ENCODE data around the gene MAN1B1.
A peak's percentile ranks its signal among the peaks of the same experiment; 100 is the strongest.

The MAN1B1 gene

GRCh38 chr9:137076636-137077009 is 10.2 kb upstream of the MAN1B1 start:
- Histone ChIP-seq H4K91ac (ENCODE audit: low read depth, low read length) (peak overlapping the region; percentile 7), H3K79me1 (ENCODE audit: low read length) (peaks cover 3% of the 10 kb centered on the region), H3K27ac (ENCODE audit: low read depth, low read length) (no peak overlapping the region), H3K4me1 (ENCODE audit: control insufficient read depth in 1 of 2, insufficient read depth in 2 of 2, low read length in 2 of 2) (peaks cover 10 to 14% of the 10 kb centered on the region in 2 experiments), H4K8ac (ENCODE audit: low read depth, low read length) (no peak overlapping the region), H3K4ac (ENCODE audit: low read depth, low read length) (no peak overlapping the region), H2BK12ac (ENCODE audit: low read length) (no peak overlapping the region), H3K4me3 (ENCODE audit: low read depth, low read length) (no peak overlapping the region), H2AK5ac (ENCODE audit: low read length) (no peak overlapping the region), H4K12ac (ENCODE audit: low read depth, low read length) (no peak overlapping the region), H3K79me2 (ENCODE audit: control insufficient read depth, insufficient read depth, low read length, poor library complexity) (no peaks in the 10 kb centered on the region), H2BK5ac (ENCODE audit: low read depth, low read length, poor library complexity) (no peak overlapping the region), H3K9me3 (ENCODE audit: insufficient read depth, low read depth, low read length) (peaks cover 6% of the 10 kb centered on the region), H3K9ac (ENCODE audit: low read length) (no peak overlapping the region), H3K18ac (ENCODE audit: low read length) (no peak overlapping the region), H3K4me2 (ENCODE audit: low read length) (peak overlapping the region; percentile 39), H3K27me3 (ENCODE audit: insufficient read depth, low read length) (peaks cover 22% of the 10 kb centered on the region), H2BK120ac (ENCODE audit: insufficient read depth, low read length, poor library complexity) (no peak overlapping the region), H2AFZ (ENCODE audit: insufficient read depth, low read length, poor library complexity) (no peak overlapping the region), H3K36me3 (ENCODE audit: control insufficient read depth in 1 of 2, insufficient read depth in 2 of 2, low read length in 2 of 2) (peaks cover 0 to 2% of the 10 kb centered on the region in 2 experiments), H3K23ac (ENCODE audit: low read length) (no peak overlapping the region), H3K14ac (ENCODE audit: low read length) (no peak overlapping the region)
- no CpG with 5 or more reads among the region's 15 CpGs for WGBS (ENCODE audit: extremely low coverage, insufficient coverage, insufficient read length)
- no peak for DNase-seq

- Histone ChIP-seq H3K14ac (ENCODE audit: low read length) (no peak within 1 kb of the TSS), H3K4ac (ENCODE audit: low read depth, low read length) (no peak within 1 kb of the TSS), H2AK5ac (ENCODE audit: low read length) (no peak within 1 kb of the TSS), H3K36me3 (ENCODE audit: control insufficient read depth in 1 of 2, insufficient read depth in 2 of 2, low read length in 2 of 2) (peaks cover 0 to 2% of the 10 kb centered on the region in 2 experiments), H4K8ac (ENCODE audit: low read depth, low read length) (peak within 1 kb of the TSS; percentile 23), H3K9me3 (ENCODE audit: insufficient read depth, low read depth, low read length) (peaks cover 6% of the 10 kb centered on the region), H2BK5ac (ENCODE audit: low read depth, low read length, poor library complexity) (no peak within 1 kb of the TSS), H2BK12ac (ENCODE audit: low read length) (no peak within 1 kb of the TSS), H3K79me1 (ENCODE audit: low read length) (peaks cover 3% of the 10 kb centered on the region), H3K4me3 (ENCODE audit: low read depth, low read length) (peak within 1 kb of the TSS; percentile 71), H3K79me2 (ENCODE audit: control insufficient read depth, insufficient read depth, low read length, poor library complexity) (no peaks in the 10 kb centered on the region), H3K27ac (ENCODE audit: low read depth, low read length) (no peak within 1 kb of the TSS), H3K23ac (ENCODE audit: low read length) (no peak within 1 kb of the TSS), H2AFZ (ENCODE audit: insufficient read depth, low read length, poor library complexity) (peak within 1 kb of the TSS; percentile 30), H4K91ac (ENCODE audit: low read depth, low read length) (peak within 1 kb of the TSS; percentile 7), H2BK120ac (ENCODE audit: insufficient read depth, low read length, poor library complexity) (no peak within 1 kb of the TSS), H3K27me3 (ENCODE audit: insufficient read depth, low read length) (peaks cover 22% of the 10 kb centered on the region), H4K12ac (ENCODE audit: low read depth, low read length) (no peak within 1 kb of the TSS), H3K18ac (ENCODE audit: low read length) (no peak within 1 kb of the TSS), H3K9ac (ENCODE audit: low read length) (no peak within 1 kb of the TSS), H3K4me2 (ENCODE audit: low read length) (peak within 1 kb of the TSS; percentile 90), H3K4me1 (ENCODE audit: control insufficient read depth in 1 of 2, insufficient read depth in 2 of 2, low read length in 2 of 2) (peaks cover 10 to 14% of the 10 kb centered on the region in 2 experiments)
- DNase-seq: peak; percentile 51 to 66
- no CpG with 5 or more reads among the region's 87 CpGs for WGBS (ENCODE audit: extremely low coverage, insufficient coverage, insufficient read length)
These were observed 9.6 kb upstream of the MAN1B1 start, which contains the start of gene UAP1L1 for GRCh38 chr9:137077010-137077747. UAP1L1 (plus strand) TSS chr9:137077517; CDS start chr9:137077533, 16 bp downstream.

GRCh38 chr9:137077758-137078693 is 8.8 kb upstream of the MAN1B1 start:
- H3K18ac ChIP-seq (ENCODE audit: low read length): no peak overlapping the region
- no peak overlapping the region for H2AK5ac ChIP-seq (ENCODE audit: low read length)
- H2BK12ac ChIP-seq (ENCODE audit: low read length): no peak overlapping the region
- peaks cover 3% of the 10 kb centered on the region for H3K79me1 ChIP-seq (ENCODE audit: low read length)
- H3K4me1 ChIP-seq (ENCODE audit: control insufficient read depth in 1 of 2, insufficient read depth in 2 of 2, low read length in 2 of 2): peaks cover 10 to 14% of the 10 kb centered on the region in 2 experiments
- no peak overlapping the region for H3K23ac ChIP-seq (ENCODE audit: low read length)
- H4K91ac ChIP-seq (ENCODE audit: low read depth, low read length): peak overlapping the region; percentile 0
- no peak overlapping the region for H3K27ac ChIP-seq (ENCODE audit: low read depth, low read length)
- peaks cover 22% of the 10 kb centered on the region for H3K27me3 ChIP-seq (ENCODE audit: insufficient read depth, low read length)
- no peak overlapping the region for H3K9ac ChIP-seq (ENCODE audit: low read length)
- H3K36me3 ChIP-seq (ENCODE audit: control insufficient read depth in 1 of 2, insufficient read depth in 2 of 2, low read length in 2 of 2): peaks cover 0 to 2% of the 10 kb centered on the region in 2 experiments
- H3K4ac ChIP-seq (ENCODE audit: low read depth, low read length): no peak overlapping the region
- no peak overlapping the region for H3K14ac ChIP-seq (ENCODE audit: low read length)
- no peak overlapping the region for H2BK5ac ChIP-seq (ENCODE audit: low read depth, low read length, poor library complexity)
- H4K8ac ChIP-seq (ENCODE audit: low read depth, low read length): peak overlapping the region; percentile 23
- peaks cover 9% of the 10 kb centered on the region for H3K9me3 ChIP-seq (ENCODE audit: insufficient read depth, low read depth, low read length)
- H3K4me2 ChIP-seq (ENCODE audit: low read length): peak overlapping the region; percentile 90
- H4K12ac ChIP-seq (ENCODE audit: low read depth, low read length): no peak overlapping the region
- H2AFZ ChIP-seq (ENCODE audit: insufficient read depth, low read length, poor library complexity): peak overlapping the region; percentile 30
- no CpG with 5 or more reads among the region's 76 CpGs for WGBS (ENCODE audit: extremely low coverage, insufficient coverage, insufficient read length)
- DNase-seq: no peak
- H2BK120ac ChIP-seq (ENCODE audit: insufficient read depth, low read length, poor library complexity): no peak overlapping the region
- H3K79me2 ChIP-seq (ENCODE audit: control insufficient read depth, insufficient read depth, low read length, poor library complexity): no peaks in the 10 kb centered on the region
- H3K4me3 ChIP-seq (ENCODE audit: low read depth, low read length): peak overlapping the region; percentile 71

GRCh38 chr9:137078701-137079400 is 7.9 kb upstream of the MAN1B1 start:
- H3K79me1 ChIP-seq (ENCODE audit: low read length): peaks cover 3% of the 10 kb centered on the region
- H3K23ac ChIP-seq (ENCODE audit: low read length): no peak overlapping the region
- no peak overlapping the region for H2AK5ac ChIP-seq (ENCODE audit: low read length)
- WGBS (ENCODE audit: extremely low coverage, insufficient coverage, insufficient read length): no CpG with 5 or more reads among the region's 51 CpGs
- no peak overlapping the region for H2BK120ac ChIP-seq (ENCODE audit: insufficient read depth, low read length, poor library complexity)
- H2BK12ac ChIP-seq (ENCODE audit: low read length): no peak overlapping the region
- H3K4me2 ChIP-seq (ENCODE audit: low read length): peak overlapping the region; percentile 90
- peaks cover 22% of the 10 kb centered on the region for H3K27me3 ChIP-seq (ENCODE audit: insufficient read depth, low read length)
- H3K4me3 ChIP-seq (ENCODE audit: low read depth, low read length): no peak overlapping the region
- H3K36me3 ChIP-seq (ENCODE audit: control insufficient read depth in 1 of 2, insufficient read depth in 2 of 2, low read length in 2 of 2): peaks cover 0 to 2% of the 10 kb centered on the region in 2 experiments
- H3K14ac ChIP-seq (ENCODE audit: low read length): no peak overlapping the region
- no peaks in the 10 kb centered on the region for H3K79me2 ChIP-seq (ENCODE audit: control insufficient read depth, insufficient read depth, low read length, poor library complexity)
- peak overlapping the region; percentile 13 for H2AFZ ChIP-seq (ENCODE audit: insufficient read depth, low read length, poor library complexity)
- no peak overlapping the region for H4K8ac ChIP-seq (ENCODE audit: low read depth, low read length)
- H3K18ac ChIP-seq (ENCODE audit: low read length): no peak overlapping the region
- peaks cover 10 to 14% of the 10 kb centered on the region in 2 experiments for H3K4me1 ChIP-seq (ENCODE audit: control insufficient read depth in 1 of 2, insufficient read depth in 2 of 2, low read length in 2 of 2)
- no peak overlapping the region for H3K27ac ChIP-seq (ENCODE audit: low read depth, low read length)
- DNase-seq: peak; percentile 22 to 39
- H3K4ac ChIP-seq (ENCODE audit: low read depth, low read length): no peak overlapping the region
- no peak overlapping the region for H4K91ac ChIP-seq (ENCODE audit: low read depth, low read length)
- no peak overlapping the region for H3K9ac ChIP-seq (ENCODE audit: low read length)
- no peak overlapping the region for H4K12ac ChIP-seq (ENCODE audit: low read depth, low read length)
- H2BK5ac ChIP-seq (ENCODE audit: low read depth, low read length, poor library complexity): no peak overlapping the region
- H3K9me3 ChIP-seq (ENCODE audit: insufficient read depth, low read depth, low read length): peaks cover 9% of the 10 kb centered on the region

Data from trophoblast cell (in vitro differentiated cells and primary cell).